Fibroblast of lung (primary cell): ENCODE measurements around the gene PPP2CA. TPM values are rescaled to one million over a fixed set of nuclear protein-coding genes. Genes with fewer than 3 reads are reported as not detected.
"Not testable (repeated sequence)": the region's sequence is repeated elsewhere in the genome, so short reads cannot be mapped to it uniquely, and the experiment has no call there.

ENCODE experiments used
- DNase-seq, 2 donors: peaks; one replicate each; pipeline versions ENCODE4 v3.0.0 to v3.0.0-alpha.2; 2010; ENCODE audit warnings: low read depth in 2 of 2
- H2AFZ ChIP-seq: 2 replicates; pipeline ENCODE4 v1.5.1; 2012; ENCODE audit warnings: low read length, control low read depth, inconsistent platforms
- H3K27ac ChIP-seq: 2 replicates; pipeline ENCODE4 v1.5.1; 2011; ENCODE audit warnings: low read length, control low read depth; ENCODE audit not compliant: insufficient read depth
- H3K27me3 ChIP-seq: 2 replicates; pipeline ENCODE4 v1.5.1; 2011; ENCODE audit warnings: mild to moderate bottlenecking, low read length; ENCODE audit not compliant: control insufficient read depth, insufficient read depth
- H3K36me3 ChIP-seq: 2 replicates; pipeline ENCODE4 v1.5.1; 2011; ENCODE audit warnings: low read length; ENCODE audit not compliant: control insufficient read depth, insufficient read depth
- H3K4me1 ChIP-seq: 2 replicates; pipeline ENCODE4 v1.5.1; 2011; ENCODE audit warnings: low read length; ENCODE audit not compliant: control insufficient read depth, insufficient read depth; ENCODE audit errors: extremely low read depth
- H3K4me2 ChIP-seq: 2 replicates; pipeline ENCODE4 v1.5.1; 2011; ENCODE audit warnings: low read length, control low read depth; ENCODE audit not compliant: insufficient read depth; ENCODE audit errors: extremely low read depth
- H3K4me3 ChIP-seq, 4 experiments: fragments of 200-600 bp in 1 of 4; sonication (generic) in 1 of 4; replicated peaks in 1 of 4; 2 replicates each; pipeline ENCODE4 v1.5.1; 2011 to 2016; ENCODE audit warnings: low read length in 4 of 4, low read depth in 3 of 4, mild to moderate bottlenecking in 3 of 4, control low read depth in 2 of 4, inconsistent platforms in 1 of 4, mixed read lengths in 1 of 4; ENCODE audit not compliant: insufficient read depth in 1 of 4; ENCODE audit errors: control extremely low read depth in 1 of 4
- H3K79me2 ChIP-seq: 2 replicates; pipeline ENCODE4 v1.5.1; 2012; ENCODE audit warnings: mild to moderate bottlenecking, low read length, inconsistent platforms; ENCODE audit not compliant: control insufficient read depth, insufficient read depth
- H3K9ac ChIP-seq: 2 replicates; pipeline ENCODE4 v1.5.1; 2011; ENCODE audit warnings: mild to moderate bottlenecking, low read length, control low read depth; ENCODE audit not compliant: insufficient read depth
- H3K9me3 ChIP-seq: 2 replicates; pipeline ENCODE4 v1.5.1; 2012; ENCODE audit warnings: low read depth, low read length; ENCODE audit not compliant: control insufficient read depth, insufficient read depth
- H4K20me1 ChIP-seq: 2 replicates; pipeline ENCODE4 v1.5.1; 2011; ENCODE audit warnings: low read length; ENCODE audit not compliant: control insufficient read depth, insufficient read depth; ENCODE audit errors: extremely low read depth
- EZH2 ChIP-seq: IDR thresholded peaks from 2 replicates; pipeline ENCODE4 v1.5.1; 2012; ENCODE audit warnings: low read length, control low read depth, mild to moderate bottlenecking; ENCODE audit errors: missing control alignments
- polyA plus RNA-seq, 2 donors: library from polyadenylated mRNA; depleted of rRNA in 1 of 2; stranded (reverse) in 1 of 2; unstranded in 1 of 2; fragments of >200 nt; gene quantifications; 2 replicates each; pipeline ENCODE4 v1.2.1, GENCODE V29; 2011 to 2012; ENCODE audit warnings: missing spikeins in 1 of 2
- total RNA-seq: library from RNA; depleted of rRNA; stranded (reverse); fragments of >200 nt; gene quantifications from 2 replicates; pipeline ENCODE4 v1.2.1, GENCODE V29; 2014
- TF ChIP-seq, protein P1 (sequence below), 2 donors: IDR thresholded peaks in 1 of 2; conservative IDR thresholded peaks in 1 of 2; 1 replicate in 1 of 2; 2 replicates in 1 of 2; pipeline ENCODE4 v1.5.1; 2011 to 2012; ENCODE audit warnings: low read length in 2 of 2, control low read depth in 1 of 2, inconsistent platforms in 1 of 2, low read depth in 1 of 2, mild to moderate bottlenecking in 1 of 2

PPP2CA gene
- total and polyA plus RNA-seq, 2 donors (not counting 1 experiment from before 2014, with no cell fraction given), result 58.6 to 191 TPM

DNA sequence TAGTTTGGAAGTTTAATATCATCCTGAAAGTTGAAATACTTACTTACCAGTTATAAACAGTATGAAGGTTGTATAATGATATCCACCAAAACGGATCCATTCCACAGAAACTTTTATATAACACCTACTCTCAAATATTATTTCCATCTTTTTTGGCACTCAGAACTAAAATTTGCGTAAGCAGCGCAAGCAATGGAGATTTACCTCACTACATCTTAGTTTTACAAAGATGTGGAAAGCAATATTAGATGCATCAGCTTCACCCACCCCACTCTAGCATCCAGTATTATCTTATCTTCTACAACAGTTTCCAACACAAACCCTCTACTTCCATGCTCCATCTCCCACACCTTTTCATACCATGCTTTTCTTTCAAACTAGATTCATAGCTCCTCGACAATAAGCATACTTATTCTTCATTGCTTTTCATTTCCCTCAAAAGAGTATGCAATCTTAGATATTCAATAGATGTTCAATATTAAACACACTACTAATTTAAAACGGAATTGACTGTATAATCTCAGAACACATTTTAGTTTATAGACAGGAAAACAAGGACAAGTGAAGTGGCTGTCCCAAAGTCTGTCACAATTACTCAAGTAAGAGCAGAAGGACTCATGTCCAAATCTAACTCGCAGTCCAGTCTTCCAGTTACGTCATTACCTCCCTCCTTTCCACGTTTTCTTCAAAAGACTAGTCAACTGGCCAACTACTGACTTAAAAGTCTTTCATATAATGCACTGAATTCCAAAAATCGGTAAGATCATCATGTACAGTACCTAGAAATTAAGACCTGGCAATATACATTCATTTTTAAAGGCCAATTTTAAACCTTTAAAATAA, 2.2 kb downstream of the PPP2CA start:
- Histone ChIP-seq H3K27ac (no peak overlapping the region), H3K4me1 (peaks cover 7% of the 10 kb centered on the region), H3K27me3 (no peaks in the 10 kb centered on the region), H2AFZ (no peak overlapping the region), H4K20me1 (peaks cover 25% of the 10 kb centered on the region), H3K79me2 (peaks cover 72% of the 10 kb centered on the region), H3K4me2 (peak overlapping the region; percentile 87), H3K9ac (no peak overlapping the region), H3K36me3 (no peaks in the 10 kb centered on the region), H3K9me3 (no peaks in the 10 kb centered on the region), H3K4me3 (peak overlapping the region; percentile 96 to 99 (median 98))
- peak; percentile 36 to 38 for DNase-seq
- TF ChIP-seq, protein P1, sequence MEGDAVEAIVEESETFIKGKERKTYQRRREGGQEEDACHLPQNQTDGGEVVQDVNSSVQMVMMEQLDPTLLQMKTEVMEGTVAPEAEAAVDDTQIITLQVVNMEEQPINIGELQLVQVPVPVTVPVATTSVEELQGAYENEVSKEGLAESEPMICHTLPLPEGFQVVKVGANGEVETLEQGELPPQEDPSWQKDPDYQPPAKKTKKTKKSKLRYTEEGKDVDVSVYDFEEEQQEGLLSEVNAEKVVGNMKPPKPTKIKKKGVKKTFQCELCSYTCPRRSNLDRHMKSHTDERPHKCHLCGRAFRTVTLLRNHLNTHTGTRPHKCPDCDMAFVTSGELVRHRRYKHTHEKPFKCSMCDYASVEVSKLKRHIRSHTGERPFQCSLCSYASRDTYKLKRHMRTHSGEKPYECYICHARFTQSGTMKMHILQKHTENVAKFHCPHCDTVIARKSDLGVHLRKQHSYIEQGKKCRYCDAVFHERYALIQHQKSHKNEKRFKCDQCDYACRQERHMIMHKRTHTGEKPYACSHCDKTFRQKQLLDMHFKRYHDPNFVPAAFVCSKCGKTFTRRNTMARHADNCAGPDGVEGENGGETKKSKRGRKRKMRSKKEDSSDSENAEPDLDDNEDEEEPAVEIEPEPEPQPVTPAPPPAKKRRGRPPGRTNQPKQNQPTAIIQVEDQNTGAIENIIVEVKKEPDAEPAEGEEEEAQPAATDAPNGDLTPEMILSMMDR (conservative IDR thresholded peaks at IDR 0.05 in 1 of 2, IDR thresholded peaks at IDR 0.05 in 1 of 2; ENCODE audit: low read depth in 1 of 2, low read length in 2 of 2), result no peak
- TF ChIP-seq EZH2, result no peak

DNA sequence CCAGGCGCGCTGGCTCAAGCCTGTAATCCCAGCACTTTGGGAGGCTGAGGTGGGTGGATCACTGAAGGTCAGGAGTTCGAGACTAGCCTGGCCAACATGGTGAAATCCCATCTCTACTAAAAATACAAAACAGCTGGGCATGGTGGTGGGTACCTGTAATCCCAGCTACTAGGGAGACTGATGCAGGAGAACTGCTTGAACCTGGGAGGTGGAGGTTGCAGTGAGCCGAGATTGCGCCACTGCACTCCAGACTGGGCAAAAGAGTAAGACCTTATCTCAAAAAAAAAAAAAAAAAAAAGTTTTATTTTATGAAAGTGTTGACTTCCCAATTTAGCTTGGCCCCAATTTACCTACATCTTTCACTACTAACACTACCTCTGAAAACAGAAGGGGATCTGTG, 4.2 kb downstream of the PPP2CA start:
- peaks cover 29% of the 10 kb centered on the region for H4K20me1 ChIP-seq

DNA sequence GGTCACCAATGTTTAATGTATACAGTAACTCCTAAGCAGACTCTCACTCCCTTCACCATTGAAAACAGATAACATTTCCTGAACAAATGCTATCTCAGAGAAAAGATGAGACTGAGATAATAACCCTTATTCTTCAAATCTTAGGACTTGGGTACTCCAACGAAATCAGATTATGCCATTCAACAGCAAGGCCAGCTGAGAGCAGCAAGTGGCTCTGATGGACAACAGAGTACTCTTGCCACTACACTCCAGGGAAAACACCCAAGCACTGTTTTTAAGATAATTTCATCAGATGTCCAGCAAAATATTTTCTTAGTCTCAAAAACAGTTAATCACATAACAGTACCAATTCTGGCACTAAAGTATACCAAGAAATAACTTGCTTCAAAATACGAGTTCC, 10.1 kb downstream of the PPP2CA start:
- H3K4me2 ChIP-seq, result no peak overlapping the region
- peaks cover 100% of the 10 kb centered on the region for H3K79me2 ChIP-seq
- no peak overlapping the region for H3K9ac ChIP-seq
- H3K4me1 ChIP-seq, result no peaks in the 10 kb centered on the region
- no peak for DNase-seq
- H3K9me3 ChIP-seq, result no peaks in the 10 kb centered on the region
- H3K36me3 ChIP-seq, result no peaks in the 10 kb centered on the region
- TF ChIP-seq, protein P1 (conservative IDR thresholded peaks at IDR 0.05 in 1 of 2, IDR thresholded peaks at IDR 0.05 in 1 of 2; ENCODE audit: low read depth in 1 of 2, low read length in 2 of 2), result no peak
- no peak for TF ChIP-seq EZH2
- peaks cover 18% of the 10 kb centered on the region for H4K20me1 ChIP-seq
- H3K4me3 ChIP-seq, result no peak overlapping the region
- no peak overlapping the region for H3K27ac ChIP-seq
- H2AFZ ChIP-seq, result no peak overlapping the region
- H3K27me3 ChIP-seq, result no peaks in the 10 kb centered on the region

More for the DNA sequence above, 4.2 kb downstream of the PPP2CA start:
- not testable (repeated sequence) for H3K27ac ChIP-seq, H3K4me1 ChIP-seq, H3K9me3 ChIP-seq, H3K9ac ChIP-seq, DNase-seq, H2AFZ ChIP-seq, H3K27me3 ChIP-seq, H3K36me3 ChIP-seq
- H3K4me3 ChIP-seq, result peak overlapping the region in 2 of 4 experiments; percentile 98 to 99
- peaks cover 92% of the 10 kb centered on the region for H3K79me2 ChIP-seq
- peak overlapping the region; percentile 11 for H3K4me2 ChIP-seq

DNA sequence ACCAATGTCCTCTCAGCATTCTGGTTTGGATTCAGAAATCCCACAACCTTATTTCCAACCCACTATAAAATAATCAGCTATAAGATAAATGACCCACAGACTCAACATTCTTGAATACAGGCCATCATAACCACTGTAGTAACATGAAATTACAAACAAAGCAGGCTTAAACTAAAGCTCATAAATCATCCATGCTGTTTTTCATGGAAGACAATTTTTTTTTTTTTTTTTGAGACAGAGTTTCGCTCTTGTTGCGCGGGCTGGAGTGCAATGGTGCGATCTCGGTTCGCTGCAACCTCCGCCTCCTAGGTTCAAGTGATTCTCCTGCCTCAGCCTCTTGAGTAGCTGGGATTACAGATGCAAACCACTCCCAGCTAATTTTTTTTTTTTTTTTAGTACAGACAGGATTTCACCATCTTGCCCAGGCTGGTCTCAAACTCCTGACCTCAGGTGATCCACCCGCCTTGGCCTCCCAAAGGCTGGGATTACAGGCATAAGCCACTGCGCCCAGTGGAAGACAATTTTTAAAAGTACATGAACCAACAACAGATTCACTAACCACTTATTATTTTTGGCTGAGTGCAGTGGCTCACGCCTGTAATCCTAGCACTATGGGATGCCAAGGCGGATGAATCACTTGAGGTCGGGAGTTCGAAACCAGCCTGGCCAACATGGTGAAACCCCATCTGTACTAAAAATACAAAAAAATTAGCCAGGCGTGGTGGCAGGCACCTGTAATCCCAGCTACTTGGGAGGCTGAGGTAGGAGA, 14.4 kb downstream of the PPP2CA start:
- not testable (repeated sequence) for H3K36me3 ChIP-seq, H3K4me3 ChIP-seq, H3K4me2 ChIP-seq, H3K27me3 ChIP-seq, H2AFZ ChIP-seq, H3K9me3 ChIP-seq, H3K27ac ChIP-seq, H3K9ac ChIP-seq, H3K4me1 ChIP-seq
- DNase-seq, result peak; percentile 78 to 79
- Histone ChIP-seq H3K79me2 (peaks cover 100% of the 10 kb centered on the region), H4K20me1 (peaks cover 14% of the 10 kb centered on the region)
